H1 (cell line): ENCODE results near the gene FAM241A. TPM values are rescaled to one million over a fixed set of nuclear protein-coding genes. Genes with fewer than 3 reads are reported as not detected.
A peak's percentile ranks its signal among the peaks of the same experiment; 100 is the strongest.

ENCODE experiments used
- PHF8 ChIP-seq: fragments of 200-600 bp; sonication (generic); conservative IDR thresholded peaks from 2 replicates; pipeline ENCODE4 v1.7.1; 2012; ENCODE audit warnings: low read depth, mild to moderate bottlenecking, inconsistent platforms, low read length, moderate library complexity
- polyA plus RNA-seq, 7 experiments: library from polyadenylated mRNA; depleted of rRNA in 3 of 7; stranded (reverse) in 5 of 7; unstranded in 2 of 7; fragments of >200 nt in 5 of 7; fragments of 200-250 nt in 2 of 7; gene quantifications; 1 replicate in 5 of 7; 2 replicates in 1 of 7; 4 replicates in 1 of 7; pipeline versions ENCODE4 v1.2.1 to v1.2.3, GENCODE V29; 2011 to 2013; ENCODE audit warnings: missing spikeins in 2 of 7, mixed read lengths in 2 of 7
- total RNA-seq: library from RNA; stranded (reverse); fragmentation: NEBNext Ultra II Directional; extraction: Animal tissue kit (Norgen Biotek cat#: 25700); gene quantifications from 2 replicates; pipeline ENCODE4 v1.2.1, GENCODE V29; 2021

FAM241A gene
- total and polyA plus RNA-seq, 2 of the 8 experiments (the other 6 are each of a cell fraction or from before 2014, with no cell fraction given) = 0.20 to 0.73 TPM

GRCh38 chr4:112145326-112145789, at the start of gene FAM241A (continued):
- 0 out of 2 replicates have a peak, but pooled peaks have one; percentile 14 for TF ChIP-seq PHF8
